Panc1 (cell line): ENCODE data around the gene SETDB1. TPM values are rescaled to one million over a fixed set of nuclear protein-coding genes. Genes with fewer than 3 reads are reported as not detected.

Experiments used
- ATAC-seq: fragments of 200-7000 bp; cut with Tn5 transposase; 2 replicates; pipeline ENCODE4 v1.9.1; 2020; ENCODE audit warnings: mild to moderate bottlenecking, moderate library complexity
- BruUV-seq: library from RNA; stranded (reverse); fragments of 400-500 nt; replicated peaks from 2 replicates; lab custom pipeline; 2021; lab: Mats Ljungman, UMichigan
- CTCF ChIA-PET: fragments of 300-600 bp; sonication (Branson Sonifier 250); formaldehyde crosslinking; loops from one replicate; lab custom pipeline; 2022; ENCODE audit warnings: antibody characterized with exemption; lab: Charles Lee
- POLR2A ChIA-PET: fragments of 300-600 bp; sonication (Branson Sonifier 250); formaldehyde crosslinking; loops from one replicate; lab custom pipeline; 2022; ENCODE audit warnings: antibody characterized with exemption; lab: Charles Lee
- DNase-seq: peaks from one replicate; pipeline ENCODE4 v3.0.0-alpha.2; 2010; ENCODE audit warnings: low read depth, low spot score
- H3K27ac ChIP-seq: 2 replicates; pipeline ENCODE4 v1.5.1; 2011; ENCODE audit warnings: mild to moderate bottlenecking, low read length, inconsistent platforms
- H3K27me3 ChIP-seq: fragments of 200-500 bp; sonication (Bioruptor generic); 2 replicates; pipeline ENCODE4 v1.6.0; 2014; ENCODE audit warnings: low read length, inconsistent platforms; ENCODE audit not compliant: control insufficient read depth, insufficient read depth
- H3K36me3 ChIP-seq: fragments of 200-500 bp; sonication (Bioruptor generic); 2 replicates; pipeline ENCODE4 v1.5.1; 2014; ENCODE audit warnings: inconsistent platforms, mild to moderate bottlenecking, low read length, moderate library complexity; ENCODE audit not compliant: control insufficient read depth, insufficient read depth
- H3K4me1 ChIP-seq: 2 replicates; pipeline ENCODE4 v1.5.1; 2011; ENCODE audit warnings: inconsistent platforms, mild to moderate bottlenecking, low read length, moderate library complexity; ENCODE audit not compliant: control insufficient read depth, insufficient read depth
- H3K4me3 ChIP-seq, 2 experiments: 2 replicates each; pipeline ENCODE4 v1.5.1; 2011 to 2012; ENCODE audit warnings: low read depth in 2 of 2, low read length in 2 of 2, mild to moderate bottlenecking in 2 of 2, inconsistent platforms in 1 of 2, moderate library complexity in 1 of 2
- H3K9me3 ChIP-seq: fragments of 200-500 bp; sonication (Bioruptor generic); 2 replicates; pipeline ENCODE4 v1.5.1; 2014; ENCODE audit warnings: low read depth, mild to moderate bottlenecking, inconsistent platforms, low read length, moderate library complexity; ENCODE audit not compliant: control insufficient read depth, insufficient read depth
- CTCF ChIP-seq: fragments of 450-650 bp; IDR thresholded peaks from 2 replicates; pipeline ENCODE4 v1.5.1; 2017; ENCODE audit warnings: mild to moderate bottlenecking
- POLR2AphosphoS5 ChIP-seq: IDR thresholded peaks from 2 replicates; pipeline ENCODE4 v1.6.1; 2012; ENCODE audit warnings: mild to moderate bottlenecking, low read depth, low read length, moderate library complexity
- REST ChIP-seq, 2 experiments: IDR thresholded peaks; 2 replicates each; pipeline ENCODE4 v1.6.1; 2011 to 2012; ENCODE audit warnings: low read depth in 2 of 2, control low read depth in 1 of 2, low read length in 1 of 2, mild to moderate bottlenecking in 1 of 2, moderate library complexity in 1 of 2; ENCODE audit not compliant: insufficient read depth in 1 of 2
- SIN3A ChIP-seq: IDR thresholded peaks from 2 replicates; pipeline ENCODE4 v1.6.1; 2012; ENCODE audit warnings: low read depth, mild to moderate bottlenecking, low read length, moderate library complexity, borderline replicate concordance; ENCODE audit not compliant: insufficient read depth
- TCF7L2 ChIP-seq: IDR thresholded peaks from 2 replicates; pipeline ENCODE4 v1.6.1; 2011; ENCODE audit warnings: mild to moderate bottlenecking, low read depth, low read length, inconsistent platforms
- in situ Hi-C: cut with HindIII; loops from 2 replicates; pipeline ENCODE4 v1.10.0; 2016; ENCODE audit warnings: low sequenced_read_pairs, low pct_unique_long_range_greater_than_20kb
- intact Hi-C: fragments of 100-400 bp; cut with micrococcal nuclease; formaldehyde crosslinking; loops from one replicate; pipeline ENCODE4 v1.10.0; 2022; ENCODE audit not compliant: unreplicated experiment
- total RNA-seq: library from RNA; stranded (reverse); gene quantifications from one replicate; pipeline ENCODE4 v1.2.1, GENCODE V29; 2021; ENCODE audit not compliant: unreplicated experiment

Gene SETDB1
- total RNA-seq, 1 experiment from 2014 or later: 43.3 TPM

- no TSS peak for BruUV-seq
- ATAC-seq: no peak
- H3K27me3 ChIP-seq: no peaks in the 10 kb centered on the region
- in situ Hi-C loops (no loop called here), intact Hi-C loops (no loop called here)
- CTCF ChIA-PET: interaction anchor here (0.7 kb wide), 1 partner anchor 18 kb away, joined by 5 read pairs; no protein-coding TSS in a partner anchor
- H3K4me1 ChIP-seq: peaks cover 7% of the 10 kb centered on the region
- no peaks in the 10 kb centered on the region for H3K9me3 ChIP-seq
- H3K27ac ChIP-seq: no peak overlapping the region
- POLR2A ChIA-PET: no interaction called here
- DNase-seq: no peak
- no peak overlapping the region for H3K4me3 ChIP-seq
- H3K36me3 ChIP-seq: no peaks in the 10 kb centered on the region
- TF ChIP-seq REST (IDR thresholded peaks at IDR 0.05; ENCODE audit: insufficient read depth in 1 of 2, low read depth in 2 of 2, low read length in 1 of 2) (no peak), SIN3A (no peak), POLR2AphosphoS5 (no peak), TCF7L2 (no peak), CTCF (no peak)
Observed at GRCh38 chr1:151010346-151010726, 84.2 kb downstream of the SETDB1 start.

DNA sequence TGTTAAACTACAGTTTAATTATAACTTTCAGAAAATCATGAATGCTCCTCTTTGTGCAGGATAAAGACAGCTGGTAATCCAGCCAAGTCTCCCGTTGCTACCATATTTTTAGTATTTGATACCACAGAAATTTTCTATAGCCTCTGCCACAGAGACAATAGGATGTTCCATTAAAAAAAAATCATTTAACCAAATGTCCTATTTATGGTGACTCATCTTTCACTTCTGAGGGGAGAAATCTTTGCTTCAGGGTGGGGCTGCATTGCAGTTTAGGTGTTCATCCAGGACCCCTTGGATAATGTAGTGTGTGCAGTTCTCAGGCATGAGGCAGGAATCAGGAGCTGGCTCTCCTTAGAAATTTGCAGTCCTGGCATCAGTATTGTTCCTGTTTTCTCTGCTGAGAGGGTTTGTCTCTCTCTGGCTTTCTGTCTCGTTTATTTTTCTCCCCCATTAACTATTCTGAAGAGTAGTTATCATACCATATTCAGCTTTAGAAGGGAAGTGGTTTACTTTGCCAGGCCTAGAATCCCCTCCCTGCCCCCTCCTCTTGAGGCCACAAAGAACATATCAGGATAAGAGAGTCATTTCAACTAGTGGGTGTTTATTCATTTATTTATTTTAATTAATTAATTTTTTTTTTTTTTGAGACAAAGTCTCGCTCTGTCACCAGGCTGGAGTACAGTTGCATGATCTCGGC is 85.1 kb downstream of the SETDB1 start:
- Histone ChIP-seq H3K27me3 (no peaks in the 10 kb centered on the region), H3K9me3 (no peaks in the 10 kb centered on the region), H3K36me3 (no peaks in the 10 kb centered on the region), H3K4me1 (peaks cover 7% of the 10 kb centered on the region), H3K27ac (no peak overlapping the region), H3K4me3 (no peak overlapping the region)
- ATAC-seq (no peak), DNase-seq (no peak)
- intact Hi-C loops (no loop called here), in situ Hi-C loops (no loop called here)
- no TSS peak for BruUV-seq
- TF ChIP-seq POLR2AphosphoS5 (no peak), REST (IDR thresholded peaks at IDR 0.05; ENCODE audit: insufficient read depth in 1 of 2, low read depth in 2 of 2, low read length in 1 of 2) (no peak), TCF7L2 (no peak), CTCF (no peak), SIN3A (no peak)
- POLR2A ChIA-PET: interaction anchor here (0.5 to 0.7 kb wide), 2 partner anchors 18 to 60 kb away, joined by 3 read pairs; no protein-coding TSS in a partner anchor
- CTCF ChIA-PET: interaction anchor here (0.7 kb wide), 1 partner anchor 17 kb away, joined by 5 read pairs; no protein-coding TSS in a partner anchor
